ENCODE measurements around the gene TALDO1.

DNA sequence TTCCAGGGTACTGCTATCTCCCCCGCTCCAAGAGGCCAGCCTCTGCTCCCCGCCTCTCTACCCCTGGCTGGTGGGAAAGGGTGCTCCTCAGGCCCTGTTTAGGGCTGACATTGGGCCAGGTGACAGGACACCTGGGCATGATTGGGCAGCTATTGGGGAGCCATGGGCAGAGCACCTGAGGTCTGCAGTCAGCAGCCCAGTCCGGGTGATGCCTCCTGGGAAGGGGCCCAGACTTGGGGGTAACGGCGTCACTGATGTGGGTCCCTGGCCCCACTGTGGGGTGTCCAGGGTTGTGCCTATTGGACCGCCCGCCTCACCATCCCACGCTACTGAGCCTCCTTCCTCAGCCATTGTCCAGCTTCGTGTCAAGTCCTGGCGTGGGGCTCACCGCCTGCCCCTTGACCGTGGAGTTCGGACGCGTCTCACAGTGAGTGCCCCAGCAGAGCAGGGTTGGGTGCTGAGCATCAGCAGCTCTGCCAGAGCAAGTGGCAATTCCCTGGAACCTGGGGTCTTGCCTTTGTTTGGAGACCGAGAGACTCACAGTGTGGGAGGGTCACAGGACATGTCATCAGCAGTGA lies 32.8 kb downstream of the TALDO1 start:
- TF ChIP-seq, protein P1, sequence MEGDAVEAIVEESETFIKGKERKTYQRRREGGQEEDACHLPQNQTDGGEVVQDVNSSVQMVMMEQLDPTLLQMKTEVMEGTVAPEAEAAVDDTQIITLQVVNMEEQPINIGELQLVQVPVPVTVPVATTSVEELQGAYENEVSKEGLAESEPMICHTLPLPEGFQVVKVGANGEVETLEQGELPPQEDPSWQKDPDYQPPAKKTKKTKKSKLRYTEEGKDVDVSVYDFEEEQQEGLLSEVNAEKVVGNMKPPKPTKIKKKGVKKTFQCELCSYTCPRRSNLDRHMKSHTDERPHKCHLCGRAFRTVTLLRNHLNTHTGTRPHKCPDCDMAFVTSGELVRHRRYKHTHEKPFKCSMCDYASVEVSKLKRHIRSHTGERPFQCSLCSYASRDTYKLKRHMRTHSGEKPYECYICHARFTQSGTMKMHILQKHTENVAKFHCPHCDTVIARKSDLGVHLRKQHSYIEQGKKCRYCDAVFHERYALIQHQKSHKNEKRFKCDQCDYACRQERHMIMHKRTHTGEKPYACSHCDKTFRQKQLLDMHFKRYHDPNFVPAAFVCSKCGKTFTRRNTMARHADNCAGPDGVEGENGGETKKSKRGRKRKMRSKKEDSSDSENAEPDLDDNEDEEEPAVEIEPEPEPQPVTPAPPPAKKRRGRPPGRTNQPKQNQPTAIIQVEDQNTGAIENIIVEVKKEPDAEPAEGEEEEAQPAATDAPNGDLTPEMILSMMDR (conservative IDR thresholded peaks at IDR 0.05 in 1 of 2, IDR thresholded peaks at IDR 0.05 in 1 of 2; ENCODE audit: low read depth in 1 of 2, low read length in 2 of 2) = no peak
- TF ChIP-seq EZH2 (IDR thresholded peaks at IDR 0.05; ENCODE audit: low read length, missing control alignments) = no peak
